HG03378 (cell line): ENCODE data around the gene FAM241A.

Experiments
- ATAC-seq: cut with Tn5 transposase; IDR thresholded peaks from one replicate; pipeline ENCODE4 v1.9.1; 2021; ENCODE audit warnings: mild to moderate bottlenecking, moderate library complexity; ENCODE audit not compliant: unreplicated experiment

FAM241A gene

GRCh38 chr4:112213091-112213490, 67.8 kb downstream of the FAM241A start:
- peak; percentile 54 for ATAC-seq

DNA sequence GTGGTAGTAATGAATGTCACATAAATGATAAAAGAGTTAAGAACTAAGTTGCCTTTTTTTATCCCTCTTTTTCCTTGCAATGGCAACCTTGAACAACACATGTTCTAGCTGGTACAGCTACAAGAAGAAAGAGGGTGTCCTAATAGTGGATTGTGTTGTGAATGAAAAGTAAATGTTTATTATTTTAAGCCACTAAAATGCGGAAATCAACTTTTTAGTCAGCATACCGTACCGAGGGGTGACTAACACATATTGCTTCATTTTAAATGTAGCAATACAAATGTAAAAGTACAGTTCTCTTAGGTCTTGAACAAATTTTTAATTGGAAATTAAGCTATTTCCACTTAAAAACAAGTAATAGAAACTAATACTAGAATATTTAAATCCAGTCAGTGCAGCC, 68.6 kb downstream of the FAM241A start:
- ATAC-seq = no peak

- peak; percentile 50 for ATAC-seq
These were observed 69.4 kb downstream of the FAM241A start for GRCh38 chr4:112214390-112215264.

DNA sequence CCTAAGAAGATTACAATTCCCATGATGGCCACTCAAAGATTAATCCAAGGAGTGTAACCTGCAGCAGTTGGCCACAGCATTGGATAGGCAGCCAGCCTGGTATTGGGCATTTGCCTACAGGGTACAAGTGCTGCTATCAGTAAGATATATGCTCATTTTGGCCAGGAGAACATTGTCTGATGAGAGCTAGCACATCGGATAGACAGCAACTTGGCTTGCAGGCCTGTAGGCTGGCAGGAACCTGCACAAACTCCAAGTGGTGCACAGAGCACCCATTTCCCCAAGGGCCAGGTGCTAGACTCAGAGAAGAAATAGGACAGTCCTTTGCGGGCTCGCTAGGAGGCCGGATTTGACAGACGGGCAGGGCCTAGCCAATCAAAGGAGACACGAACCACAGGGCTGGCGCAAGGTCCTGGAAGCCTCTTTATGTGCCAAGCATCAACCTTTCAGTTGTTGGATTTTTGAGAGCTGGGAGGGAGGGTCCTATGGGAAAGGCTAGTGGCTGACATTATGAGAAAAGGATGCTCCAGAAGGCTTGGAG, 74.6 kb downstream of the FAM241A start:
- ATAC-seq = no peak

- ATAC-seq = no peak
These were observed 77.1 kb downstream of the FAM241A start for GRCh38 chr4:112222219-112222955.

- no peak for ATAC-seq
These were observed 79.9 kb downstream of the FAM241A start for GRCh38 chr4:112225157-112225556.

DNA sequence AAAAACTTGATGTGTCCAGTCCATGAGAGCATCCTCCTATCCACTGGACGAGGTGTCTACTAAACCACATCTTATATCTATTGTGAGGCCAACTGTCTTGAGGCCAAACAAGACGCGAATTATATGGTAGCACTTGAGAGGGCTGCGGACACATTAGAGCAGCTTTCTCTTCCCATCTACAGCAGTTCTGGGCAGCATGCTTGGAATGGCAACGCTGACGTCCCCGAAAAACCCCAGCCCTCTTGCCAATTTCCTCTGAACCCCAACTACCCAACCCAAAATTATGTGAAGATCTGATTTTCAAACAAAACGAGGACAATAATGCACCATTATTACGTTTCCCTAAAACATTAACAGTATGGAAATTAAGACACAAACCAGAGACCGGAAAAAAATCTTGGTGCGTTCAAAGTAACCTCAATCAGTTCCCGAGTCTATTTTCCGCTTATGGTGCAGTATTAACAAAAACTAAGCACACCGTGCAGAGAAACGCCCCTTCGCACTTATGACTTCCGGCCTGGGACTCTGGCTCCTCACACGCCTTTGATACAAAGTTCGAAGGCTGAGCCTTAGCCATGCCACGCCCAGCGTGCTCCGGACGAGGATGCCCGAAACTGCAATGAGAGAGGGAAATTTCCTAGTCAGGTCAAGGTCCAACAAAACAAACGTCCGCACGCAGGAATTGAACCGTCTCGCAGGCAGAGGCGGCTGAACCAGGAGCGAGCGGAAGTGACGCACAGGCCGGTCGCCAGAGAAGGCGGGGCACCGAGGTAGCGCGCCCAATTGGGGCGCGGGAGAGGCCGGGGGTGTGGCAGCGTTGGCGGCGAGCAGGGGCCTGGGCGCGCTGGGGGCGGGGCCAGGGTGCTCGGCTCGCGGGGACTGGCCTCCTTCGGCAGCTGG, 85.9 kb downstream of the FAM241A start:
- peak; percentile 81 for ATAC-seq

DNA sequence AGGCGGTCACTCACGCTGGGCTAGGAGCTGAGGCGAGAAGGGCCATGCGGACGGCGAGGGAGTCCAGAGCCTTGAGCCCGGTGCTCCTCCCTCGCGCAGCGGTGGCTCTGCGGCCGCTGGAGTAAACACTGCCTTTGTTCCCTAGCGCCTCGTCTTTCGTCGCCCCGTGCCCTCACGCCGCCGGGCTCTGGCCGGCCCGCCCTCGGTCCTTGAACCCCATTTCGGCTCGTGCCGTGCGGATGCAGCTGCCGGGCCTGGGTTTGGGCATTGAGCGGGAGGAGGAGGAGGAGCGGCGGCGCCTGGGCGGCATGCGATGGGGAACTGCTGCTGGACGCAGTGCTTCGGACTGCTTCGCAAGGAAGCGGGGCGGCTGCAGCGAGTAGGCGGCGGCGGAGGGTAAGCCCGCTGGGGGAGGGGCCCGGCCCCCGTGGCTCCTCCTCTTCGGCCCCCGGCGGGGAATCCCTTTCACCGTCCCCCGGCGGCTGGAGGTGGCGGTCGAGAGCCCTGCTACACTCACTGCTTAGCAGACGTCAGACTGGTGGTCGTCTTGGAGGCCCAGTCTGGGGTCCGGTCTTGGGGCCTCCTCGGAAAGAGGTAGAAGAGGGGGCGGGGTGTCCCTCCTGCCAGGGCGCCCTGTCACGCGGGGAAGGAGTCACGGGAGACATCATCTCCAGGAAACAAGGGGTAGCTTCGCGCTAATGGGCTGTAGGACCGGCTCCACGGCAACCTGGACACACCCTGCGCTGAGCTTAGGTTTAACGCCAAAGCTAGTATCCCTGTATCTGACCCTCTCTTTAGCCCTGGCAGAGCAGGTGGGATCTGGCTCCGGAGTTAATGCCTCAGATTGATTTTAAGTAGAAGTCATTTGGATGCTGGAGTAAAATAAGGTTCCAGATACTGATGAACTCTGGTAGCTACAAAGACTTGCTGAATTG, 86.8 kb downstream of the FAM241A start, which contains the start of gene AP1AR:
Gene AP1AR, plus strand, starts transcription at position 9 of the 935 bp plus-strand sequence. Its CDS starts 305 bp downstream, at position 314.
- ATAC-seq = peak; percentile 48

DNA sequence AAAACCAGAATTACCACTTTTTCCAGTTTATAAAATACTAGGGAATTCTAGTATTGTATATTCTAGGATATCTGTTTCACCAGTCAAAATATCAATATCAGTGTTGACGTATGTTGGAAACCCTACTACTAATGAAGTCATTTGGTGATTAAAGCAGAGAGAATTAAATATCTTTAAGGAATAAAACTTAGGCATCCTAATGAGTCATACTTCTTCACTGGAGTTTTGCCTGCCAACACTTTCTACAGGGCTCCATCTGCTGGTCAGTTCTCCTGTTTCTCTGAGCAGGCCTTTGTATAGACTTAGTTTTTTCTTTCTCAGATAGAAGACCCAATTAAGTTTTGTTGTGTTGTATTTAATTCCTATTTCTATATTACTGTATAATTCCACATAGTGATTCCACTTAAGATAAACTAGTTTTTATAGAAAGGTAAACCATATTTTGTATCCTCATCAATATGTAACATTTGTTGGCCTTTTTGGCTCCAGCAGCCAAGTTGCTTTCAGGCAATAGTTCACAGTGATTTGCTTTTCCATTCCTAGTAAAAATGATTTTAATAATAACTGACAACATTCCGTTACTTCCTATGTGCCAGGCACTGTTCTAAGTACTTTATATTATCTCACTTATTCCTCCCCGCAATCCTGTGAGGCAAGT, 89.8 kb downstream of the FAM241A start:
- ATAC-seq = no peak

GRCh38 chr4:112236040-112236439, 90.8 kb downstream of the FAM241A start:
- ATAC-seq = no peak

- no peak for ATAC-seq
These were observed 93.6 kb downstream of the FAM241A start for GRCh38 chr4:112238833-112239232.
